Fibroblast of lung (primary cell): ENCODE data around the gene TM9SF2. TPM values are rescaled to one million over a fixed set of nuclear protein-coding genes. Genes with fewer than 3 reads are reported as not detected.

ENCODE experiments used
- DNase-seq, 2 donors: peaks; one replicate each; pipeline versions ENCODE4 v3.0.0 to v3.0.0-alpha.2; 2010; ENCODE audit warnings: low read depth in 2 of 2
- H2AFZ ChIP-seq: 2 replicates; pipeline ENCODE4 v1.5.1; 2012; ENCODE audit warnings: low read length, control low read depth, inconsistent platforms
- H3K27ac ChIP-seq: 2 replicates; pipeline ENCODE4 v1.5.1; 2011; ENCODE audit warnings: low read length, control low read depth; ENCODE audit not compliant: insufficient read depth
- H3K27me3 ChIP-seq: 2 replicates; pipeline ENCODE4 v1.5.1; 2011; ENCODE audit warnings: mild to moderate bottlenecking, low read length; ENCODE audit not compliant: control insufficient read depth, insufficient read depth
- H3K36me3 ChIP-seq: 2 replicates; pipeline ENCODE4 v1.5.1; 2011; ENCODE audit warnings: low read length; ENCODE audit not compliant: control insufficient read depth, insufficient read depth
- H3K4me1 ChIP-seq: 2 replicates; pipeline ENCODE4 v1.5.1; 2011; ENCODE audit warnings: low read length; ENCODE audit not compliant: control insufficient read depth, insufficient read depth; ENCODE audit errors: extremely low read depth
- H3K4me2 ChIP-seq: 2 replicates; pipeline ENCODE4 v1.5.1; 2011; ENCODE audit warnings: low read length, control low read depth; ENCODE audit not compliant: insufficient read depth; ENCODE audit errors: extremely low read depth
- H3K4me3 ChIP-seq, 4 experiments: fragments of 200-600 bp in 1 of 4; sonication (generic) in 1 of 4; replicated peaks in 1 of 4; 2 replicates each; pipeline ENCODE4 v1.5.1; 2011 to 2016; ENCODE audit warnings: low read length in 4 of 4, low read depth in 3 of 4, mild to moderate bottlenecking in 3 of 4, control low read depth in 2 of 4, inconsistent platforms in 1 of 4, mixed read lengths in 1 of 4; ENCODE audit not compliant: insufficient read depth in 1 of 4; ENCODE audit errors: control extremely low read depth in 1 of 4
- H3K79me2 ChIP-seq: 2 replicates; pipeline ENCODE4 v1.5.1; 2012; ENCODE audit warnings: mild to moderate bottlenecking, low read length, inconsistent platforms; ENCODE audit not compliant: control insufficient read depth, insufficient read depth
- H3K9ac ChIP-seq: 2 replicates; pipeline ENCODE4 v1.5.1; 2011; ENCODE audit warnings: mild to moderate bottlenecking, low read length, control low read depth; ENCODE audit not compliant: insufficient read depth
- H3K9me3 ChIP-seq: 2 replicates; pipeline ENCODE4 v1.5.1; 2012; ENCODE audit warnings: low read depth, low read length; ENCODE audit not compliant: control insufficient read depth, insufficient read depth
- H4K20me1 ChIP-seq: 2 replicates; pipeline ENCODE4 v1.5.1; 2011; ENCODE audit warnings: low read length; ENCODE audit not compliant: control insufficient read depth, insufficient read depth; ENCODE audit errors: extremely low read depth
- EZH2 ChIP-seq: IDR thresholded peaks from 2 replicates; pipeline ENCODE4 v1.5.1; 2012; ENCODE audit warnings: low read length, control low read depth, mild to moderate bottlenecking; ENCODE audit errors: missing control alignments
- polyA plus RNA-seq, 2 donors: library from polyadenylated mRNA; depleted of rRNA in 1 of 2; stranded (reverse) in 1 of 2; unstranded in 1 of 2; fragments of >200 nt; gene quantifications; 2 replicates each; pipeline ENCODE4 v1.2.1, GENCODE V29; 2011 to 2012; ENCODE audit warnings: missing spikeins in 1 of 2
- total RNA-seq: library from RNA; depleted of rRNA; stranded (reverse); fragments of >200 nt; gene quantifications from 2 replicates; pipeline ENCODE4 v1.2.1, GENCODE V29; 2014
- TF ChIP-seq, protein P1 (sequence below), 2 donors: IDR thresholded peaks in 1 of 2; conservative IDR thresholded peaks in 1 of 2; 1 replicate in 1 of 2; 2 replicates in 1 of 2; pipeline ENCODE4 v1.5.1; 2011 to 2012; ENCODE audit warnings: low read length in 2 of 2, control low read depth in 1 of 2, inconsistent platforms in 1 of 2, low read depth in 1 of 2, mild to moderate bottlenecking in 1 of 2

TM9SF2 gene
- total and polyA plus RNA-seq, 2 donors (not counting 1 experiment from before 2014, with no cell fraction given), result 109 to 149 TPM

DNA sequence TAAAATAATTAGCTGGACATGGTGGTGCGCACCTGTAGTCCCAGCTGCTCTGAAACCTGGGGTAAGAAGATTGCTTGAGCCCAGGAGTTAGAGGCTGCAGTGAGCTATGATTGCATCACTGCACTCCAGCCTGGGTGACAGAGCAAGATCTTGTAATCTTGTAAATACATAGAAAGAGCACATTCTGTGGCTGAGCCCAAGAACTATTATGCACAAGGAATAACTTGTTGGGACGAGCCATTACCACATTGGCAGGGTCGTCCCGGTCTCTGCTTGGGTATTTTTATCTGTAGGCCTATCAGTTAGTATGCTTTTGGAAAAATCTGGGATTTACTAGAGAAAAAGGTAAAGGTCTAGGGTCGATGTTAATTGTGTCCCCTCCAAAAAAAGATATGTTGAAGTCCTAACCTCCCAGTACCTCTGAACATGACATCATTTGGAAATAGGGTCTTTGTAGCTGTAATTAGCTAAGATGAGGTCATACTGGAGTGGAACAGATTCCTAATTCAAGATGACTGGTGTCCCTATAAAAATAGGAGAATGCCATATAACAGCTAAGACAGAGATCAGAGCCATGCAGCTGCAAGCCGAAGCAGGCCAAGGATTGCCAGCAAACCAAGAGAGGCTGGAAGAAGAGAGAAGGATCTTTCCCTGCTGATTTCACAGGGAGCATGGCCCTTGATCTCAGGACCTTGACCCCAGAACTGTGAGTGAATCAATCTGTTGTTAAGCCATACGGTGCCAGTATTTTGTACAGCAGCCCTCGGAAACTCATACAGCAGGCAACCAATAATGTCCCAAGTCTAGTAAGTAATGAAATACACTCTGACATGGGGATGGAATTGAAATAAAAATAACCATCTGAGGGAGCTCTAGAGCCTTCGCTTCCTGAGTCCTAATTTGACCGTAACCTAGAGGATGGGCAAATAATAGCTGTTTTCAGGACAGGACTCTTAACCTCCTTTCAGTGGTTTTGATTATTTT lies 77.0 kb downstream of the TM9SF2 start:
- no peaks in the 10 kb centered on the region for H3K4me1 ChIP-seq
- H3K9me3 ChIP-seq, result no peaks in the 10 kb centered on the region
- H3K9ac ChIP-seq, result no peak overlapping the region
- DNase-seq, result peak in 1 of 2 donors; percentile 34
- H3K27ac ChIP-seq, result no peak overlapping the region
- no peaks in the 10 kb centered on the region for H3K79me2 ChIP-seq
- H4K20me1 ChIP-seq, result no peaks in the 10 kb centered on the region
- no peaks in the 10 kb centered on the region for H3K36me3 ChIP-seq
- no peak overlapping the region for H2AFZ ChIP-seq
- TF ChIP-seq, protein P1, sequence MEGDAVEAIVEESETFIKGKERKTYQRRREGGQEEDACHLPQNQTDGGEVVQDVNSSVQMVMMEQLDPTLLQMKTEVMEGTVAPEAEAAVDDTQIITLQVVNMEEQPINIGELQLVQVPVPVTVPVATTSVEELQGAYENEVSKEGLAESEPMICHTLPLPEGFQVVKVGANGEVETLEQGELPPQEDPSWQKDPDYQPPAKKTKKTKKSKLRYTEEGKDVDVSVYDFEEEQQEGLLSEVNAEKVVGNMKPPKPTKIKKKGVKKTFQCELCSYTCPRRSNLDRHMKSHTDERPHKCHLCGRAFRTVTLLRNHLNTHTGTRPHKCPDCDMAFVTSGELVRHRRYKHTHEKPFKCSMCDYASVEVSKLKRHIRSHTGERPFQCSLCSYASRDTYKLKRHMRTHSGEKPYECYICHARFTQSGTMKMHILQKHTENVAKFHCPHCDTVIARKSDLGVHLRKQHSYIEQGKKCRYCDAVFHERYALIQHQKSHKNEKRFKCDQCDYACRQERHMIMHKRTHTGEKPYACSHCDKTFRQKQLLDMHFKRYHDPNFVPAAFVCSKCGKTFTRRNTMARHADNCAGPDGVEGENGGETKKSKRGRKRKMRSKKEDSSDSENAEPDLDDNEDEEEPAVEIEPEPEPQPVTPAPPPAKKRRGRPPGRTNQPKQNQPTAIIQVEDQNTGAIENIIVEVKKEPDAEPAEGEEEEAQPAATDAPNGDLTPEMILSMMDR (conservative IDR thresholded peaks at IDR 0.05 in 1 of 2, IDR thresholded peaks at IDR 0.05 in 1 of 2; ENCODE audit: low read depth in 1 of 2, low read length in 2 of 2), result peak; percentile 41 to 43
- TF ChIP-seq EZH2, result no peak
- no peak overlapping the region for H3K4me2 ChIP-seq
- H3K4me3 ChIP-seq, result no peak overlapping the region
- no peaks in the 10 kb centered on the region for H3K27me3 ChIP-seq

DNA sequence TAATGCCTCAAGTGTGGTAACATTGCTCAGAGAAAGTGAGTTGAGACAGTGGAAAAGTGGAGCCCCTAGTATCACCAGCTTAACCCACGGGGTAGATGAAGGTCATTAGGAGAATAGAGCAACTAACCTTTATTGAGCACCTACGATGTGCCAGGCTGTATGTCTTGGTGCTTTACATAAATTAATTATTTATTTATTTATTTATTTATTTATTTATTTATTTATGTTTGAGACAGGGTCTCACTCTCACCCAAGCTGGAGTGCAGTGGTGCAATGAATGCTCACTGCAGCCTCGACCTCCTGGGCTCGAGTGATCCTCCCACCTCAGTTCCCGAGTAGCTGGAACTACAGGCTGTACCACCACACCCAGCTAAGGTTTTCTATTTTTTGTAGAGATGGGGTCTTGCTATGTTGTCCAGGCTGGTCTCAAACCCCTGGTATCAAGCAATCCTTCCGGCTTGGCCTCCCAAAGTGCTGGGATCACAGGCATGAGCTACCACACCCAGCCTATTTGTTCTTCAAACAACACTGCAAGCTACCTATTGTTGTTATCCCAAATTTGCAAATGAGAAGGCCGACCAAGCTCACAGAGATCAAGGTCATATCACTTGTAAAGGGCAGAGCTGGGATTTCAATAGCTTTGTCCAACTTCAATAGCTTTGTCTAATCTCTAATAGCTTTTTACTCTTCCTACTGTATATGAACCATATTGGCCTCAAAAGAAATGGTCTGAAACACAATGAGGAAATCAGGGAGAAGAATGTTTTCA lies 79.4 kb downstream of the TM9SF2 start:
- Histone ChIP-seq H3K27ac (no peak overlapping the region), H3K36me3 (no peaks in the 10 kb centered on the region), H4K20me1 (no peaks in the 10 kb centered on the region), H3K79me2 (no peaks in the 10 kb centered on the region), H3K4me1 (no peaks in the 10 kb centered on the region), H3K4me2 (no peak overlapping the region), H2AFZ (no peak overlapping the region), H3K27me3 (no peaks in the 10 kb centered on the region), H3K9me3 (no peaks in the 10 kb centered on the region), H3K9ac (no peak overlapping the region), H3K4me3 (no peak overlapping the region)
- TF ChIP-seq EZH2, result no peak
- TF ChIP-seq, protein P1 (conservative IDR thresholded peaks at IDR 0.05 in 1 of 2, IDR thresholded peaks at IDR 0.05 in 1 of 2; ENCODE audit: low read depth in 1 of 2, low read length in 2 of 2), result no peak
- DNase-seq, result no peak

DNA sequence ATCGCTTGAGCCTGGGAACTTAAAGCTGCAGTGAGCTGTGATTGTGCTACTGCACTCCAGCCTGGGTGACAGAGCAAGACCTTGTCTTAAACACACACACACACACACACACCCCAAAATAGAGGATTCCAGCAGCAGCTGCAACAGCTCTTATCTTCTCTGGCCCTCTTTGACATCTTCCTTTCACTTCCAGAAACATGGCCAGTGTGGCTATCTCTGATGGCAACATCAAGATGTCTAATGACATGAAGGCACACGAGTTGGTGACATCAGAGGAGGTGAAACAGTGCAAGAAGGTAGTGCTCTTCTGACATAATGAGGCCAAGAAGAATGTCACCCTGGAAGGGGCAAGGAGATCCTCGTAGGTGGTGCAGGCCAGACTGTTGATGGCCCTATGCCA lies 81.2 kb downstream of the TM9SF2 start:
- Histone ChIP-seq H2AFZ (no peak overlapping the region), H3K79me2 (no peaks in the 10 kb centered on the region), H3K9ac (no peak overlapping the region), H3K4me1 (no peaks in the 10 kb centered on the region), H4K20me1 (no peaks in the 10 kb centered on the region), H3K4me2 (no peak overlapping the region), H3K27me3 (no peaks in the 10 kb centered on the region), H3K4me3 (no peak overlapping the region), H3K27ac (no peak overlapping the region), H3K9me3 (no peaks in the 10 kb centered on the region), H3K36me3 (no peaks in the 10 kb centered on the region)
- DNase-seq, result no peak
- TF ChIP-seq EZH2, result no peak
- TF ChIP-seq, protein P1 (conservative IDR thresholded peaks at IDR 0.05 in 1 of 2, IDR thresholded peaks at IDR 0.05 in 1 of 2; ENCODE audit: low read depth in 1 of 2, low read length in 2 of 2), result no peak
